Muscle of leg (tissue), 11 donors: ENCODE results near the gene CLIC4. TPM values are rescaled to one million over a fixed set of nuclear protein-coding genes. Genes with fewer than 3 reads are reported as not detected.
"Not testable (repeated sequence)": the region's sequence is repeated elsewhere in the genome, so short reads cannot be mapped to it uniquely, and the experiment has no call there.

Experiments used
- DNase-seq: peaks from one replicate; pipeline ENCODE4 v3.0.0; 2013
- H3K27ac ChIP-seq: one replicate; pipeline ENCODE4 v1.5.1; 2013; ENCODE audit warnings: mild to moderate bottlenecking, low read length, control low read depth
- H3K27me3 ChIP-seq: one replicate; pipeline ENCODE4 v1.6.1; 2013; ENCODE audit warnings: low read length; ENCODE audit not compliant: control insufficient read depth, insufficient read depth
- H3K36me3 ChIP-seq: one replicate; pipeline ENCODE4 v1.6.1; 2013; ENCODE audit warnings: low read length; ENCODE audit not compliant: control insufficient read depth, insufficient read depth
- H3K4me1 ChIP-seq: one replicate; pipeline ENCODE4 v1.6.1; 2013; ENCODE audit warnings: low read length; ENCODE audit not compliant: control insufficient read depth, insufficient read depth
- H3K4me3 ChIP-seq: one replicate; pipeline ENCODE4 v1.5.1; 2013; ENCODE audit warnings: low read length, control low read depth
- H3K9me3 ChIP-seq: replicated peaks from 2 replicates; pipeline ENCODE4 v1.6.1; 2013; ENCODE audit warnings: low read depth, low read length; ENCODE audit not compliant: control insufficient read depth
- WGBS: methylation state at CpG from one replicate; pipeline ENCODE4 v1.1.5; 2013; ENCODE audit warnings: missing lambda C conversion rate; ENCODE audit not compliant: insufficient coverage; 5-methylcytosine and 5-hydroxymethylcytosine counted together
- polyA plus RNA-seq, 8 donors: library from polyadenylated mRNA; unstranded; fragments of 120-200 nt; gene quantifications; one replicate each; pipeline versions ENCODE4 v1.2.1 to v1.2.3, GENCODE V29; 2013; ENCODE audit warnings: inconsistent platforms in 1 of 8, low replicate concordance in 1 of 8; ENCODE audit not compliant: insufficient read length in 8 of 8, insufficient read depth in 1 of 8
- total RNA-seq: library from RNA; stranded (reverse); fragments of 120-200 nt; gene quantifications from one replicate; pipeline ENCODE4 v1.2.4, GENCODE V29; 2013

The CLIC4 gene
- total and polyA plus RNA-seq, 9 donors: 103 to 173 (median 131) TPM

- no peaks in the 10 kb centered on the region for H3K9me3 ChIP-seq
- H3K27me3 ChIP-seq: no peaks in the 10 kb centered on the region
- H3K36me3 ChIP-seq: no peaks in the 10 kb centered on the region
- no peak overlapping the region for H3K4me3 ChIP-seq
- no peak for DNase-seq
- H3K27ac ChIP-seq: no peak overlapping the region
- 100% methylated on average over 5 of the region's 7 CpGs for WGBS
- H3K4me1 ChIP-seq: peaks cover 12% of the 10 kb centered on the region
These were observed 29.6 kb upstream of the CLIC4 start for GRCh38 chr1:24715658-24716057.

- WGBS: 96% methylated on average over 4 of the region's 8 CpGs
- Histone ChIP-seq H3K4me3 (no peak overlapping the region), H3K36me3 (no peaks in the 10 kb centered on the region), H3K27ac (no peak overlapping the region), H3K4me1 (peaks cover 12% of the 10 kb centered on the region), H3K9me3 (no peaks in the 10 kb centered on the region), H3K27me3 (no peaks in the 10 kb centered on the region)
- DNase-seq: no peak
These were observed 27.2 kb upstream of the CLIC4 start for GRCh38 chr1:24717887-24718650.

GRCh38 chr1:24720152-24720551 is 25.1 kb upstream of the CLIC4 start:
- Histone ChIP-seq H3K4me3 (no peak overlapping the region), H3K4me1 (peaks cover 13% of the 10 kb centered on the region), H3K36me3 (no peaks in the 10 kb centered on the region), H3K9me3 (no peaks in the 10 kb centered on the region), H3K27me3 (no peaks in the 10 kb centered on the region), H3K27ac (peak overlapping the region; percentile 83)
- WGBS: 35% methylated on average over 9 of the region's 12 CpGs
- DNase-seq: peak; percentile 91

- WGBS: 83% methylated on average over 23 of the region's 31 CpGs
- Histone ChIP-seq H3K4me1 (peaks cover 15% of the 10 kb centered on the region), H3K27ac (no peak overlapping the region), H3K4me3 (no peak overlapping the region), H3K27me3 (no peaks in the 10 kb centered on the region), H3K36me3 (no peaks in the 10 kb centered on the region), H3K9me3 (no peaks in the 10 kb centered on the region)
- no peak for DNase-seq
These were observed 23.7 kb upstream of the CLIC4 start for GRCh38 chr1:24721533-24721932.

GRCh38 chr1:24722073-24723035 is 22.9 kb upstream of the CLIC4 start:
- H3K4me3 ChIP-seq, H3K36me3 ChIP-seq, H3K27ac ChIP-seq, H3K9me3 ChIP-seq, DNase-seq, H3K27me3 ChIP-seq: not testable (repeated sequence)
- WGBS: 78% methylated on average over 10 of the region's 21 CpGs
- peaks cover 23% of the 10 kb centered on the region for H3K4me1 ChIP-seq

- no peaks in the 10 kb centered on the region for H3K36me3 ChIP-seq
- DNase-seq: peak; percentile 45
- no peaks in the 10 kb centered on the region for H3K9me3 ChIP-seq
- WGBS: 77% methylated on average over 6 of the region's 13 CpGs
- H3K4me1 ChIP-seq: peaks cover 28% of the 10 kb centered on the region
- H3K27me3 ChIP-seq: no peaks in the 10 kb centered on the region
- peak overlapping the region; percentile 52 for H3K27ac ChIP-seq
- no peak overlapping the region for H3K4me3 ChIP-seq
These were observed 20.7 kb upstream of the CLIC4 start for GRCh38 chr1:24724345-24725208.

- Histone ChIP-seq H3K4me3 (no peak overlapping the region), H3K4me1 (peaks cover 22% of the 10 kb centered on the region), H3K9me3 (no peaks in the 10 kb centered on the region), H3K27ac (peak overlapping the region; percentile 52), H3K36me3 (no peaks in the 10 kb centered on the region), H3K27me3 (no peaks in the 10 kb centered on the region)
- no CpG with 5 or more reads among the region's 5 CpGs for WGBS
- DNase-seq: no peak
These were observed 20.0 kb upstream of the CLIC4 start for GRCh38 chr1:24725209-24725651.

- H3K4me1 ChIP-seq: peaks cover 26% of the 10 kb centered on the region
- H3K27me3 ChIP-seq: no peaks in the 10 kb centered on the region
- DNase-seq: no peak
- no peaks in the 10 kb centered on the region for H3K9me3 ChIP-seq
- no peak overlapping the region for H3K4me3 ChIP-seq
- H3K36me3 ChIP-seq: no peaks in the 10 kb centered on the region
- 100% methylated on average over 1 of the region's 4 CpGs for WGBS
- H3K27ac ChIP-seq: peak overlapping the region; percentile 59
These were observed 18.5 kb upstream of the CLIC4 start for GRCh38 chr1:24726741-24727140.

- peaks cover 26% of the 10 kb centered on the region for H3K4me1 ChIP-seq
- no peaks in the 10 kb centered on the region for H3K27me3 ChIP-seq
- no peaks in the 10 kb centered on the region for H3K9me3 ChIP-seq
- peak; percentile 80 for DNase-seq
- WGBS: 95% methylated on average over 3 of the region's 9 CpGs
- H3K4me3 ChIP-seq: no peak overlapping the region
- peak overlapping the region; percentile 59 for H3K27ac ChIP-seq
- H3K36me3 ChIP-seq: no peaks in the 10 kb centered on the region
These were observed 17.6 kb upstream of the CLIC4 start for GRCh38 chr1:24727501-24728216.
